H1 (cell line): ENCODE measurements around the gene UBE2O.

ENCODE experiments used
- ATF3 ChIP-seq: IDR thresholded peaks from 2 replicates; pipeline ENCODE4 v1.6.1; 2011; ENCODE audit warnings: low read depth, mild to moderate bottlenecking, low read length; ENCODE audit not compliant: insufficient read depth
- CHD1 ChIP-seq: IDR thresholded peaks from 2 replicates; pipeline ENCODE4 v1.6.1; 2012; ENCODE audit warnings: low read depth, low read length, improper control_type of control experiment
- CTCF ChIP-seq, 3 experiments: IDR thresholded peaks; 1 replicate in 2 of 3; 2 replicates in 1 of 3; pipeline versions ENCODE4 v1.5.1 to v1.6.1; 2011; ENCODE audit warnings: low read length in 3 of 3, mild to moderate bottlenecking in 3 of 3, inconsistent platforms in 2 of 3, low read depth in 1 of 3, moderate library complexity in 1 of 3; ENCODE audit not compliant: insufficient read depth in 1 of 3; ENCODE audit errors: control extremely low read depth in 1 of 3
- POLR2A ChIP-seq, 2 experiments: IDR thresholded peaks; 1 replicate in 1 of 2; 2 replicates in 1 of 2; pipeline ENCODE4 v1.6.1; 2011; ENCODE audit warnings: low read depth in 2 of 2, low read length in 2 of 2, mild to moderate bottlenecking in 2 of 2; ENCODE audit errors: control extremely low read depth in 1 of 2
- POLR2AphosphoS5 ChIP-seq: IDR thresholded peaks from 2 replicates; pipeline ENCODE4 v1.6.1; 2011; ENCODE audit warnings: low read depth, low read length
- RBBP5 ChIP-seq: IDR thresholded peaks from 2 replicates; pipeline ENCODE4 v1.7.1; 2012; ENCODE audit warnings: low read depth, mild to moderate bottlenecking, inconsistent platforms, low read length, moderate library complexity, borderline replicate concordance
- SP1 ChIP-seq: IDR thresholded peaks from 2 replicates; pipeline ENCODE4 v1.6.1; 2011; ENCODE audit warnings: low read depth, low read length
- SUZ12 ChIP-seq: fragments of 200-600 bp; sonication (generic); IDR thresholded peaks from 2 replicates; pipeline ENCODE4 v1.6.1; 2012; ENCODE audit warnings: mild to moderate bottlenecking, inconsistent platforms, low read length, moderate library complexity, mixed read lengths
- TAF1 ChIP-seq: IDR thresholded peaks from 2 replicates; pipeline ENCODE4 v1.6.1; 2011; ENCODE audit warnings: mild to moderate bottlenecking, low read depth, low read length

GRCh38 chr17:76419576-76420260 is 33.2 kb downstream of the UBE2O start:
- no peak for TF ChIP-seq POLR2AphosphoS5
- TF ChIP-seq SUZ12: no peak
- TF ChIP-seq CTCF (IDR thresholded peaks at IDR 0.05; ENCODE audit: control extremely low read depth in 1 of 3, insufficient read depth in 1 of 3, low read depth in 1 of 3, low read length in 3 of 3): no peak
- TF ChIP-seq CHD1: no peak
- no peak for TF ChIP-seq SP1
- TF ChIP-seq POLR2A (IDR thresholded peaks at IDR 0.05; ENCODE audit: control extremely low read depth in 1 of 2, low read depth in 2 of 2, low read length in 2 of 2): no peak
- no peak for TF ChIP-seq RBBP5
- TF ChIP-seq ATF3: no peak
- TF ChIP-seq TAF1: no peak
